Type B pancreatic cell (in vitro differentiated cells): ENCODE results near the gene PPP1R9A. TPM values are rescaled to one million over a fixed set of nuclear protein-coding genes. Genes with fewer than 3 reads are reported as not detected.

Experiments
- DNase-seq: peaks from one replicate; pipeline ENCODE4 v3.0.0; 2021; ENCODE audit warnings: mixed read lengths; ENCODE audit not compliant: unreplicated experiment; ENCODE audit errors: extremely low spot score
- H3K27ac Mint-ChIP-seq: 2 replicates; pipeline ENCODE4 v1.8.0; 2021; ENCODE audit warnings: mild to moderate bottlenecking, mixed read lengths
- H3K27me3 Mint-ChIP-seq: 2 replicates; pipeline ENCODE4 v1.8.0; 2021; ENCODE audit warnings: mixed read lengths
- H3K36me3 Mint-ChIP-seq: 2 replicates; pipeline ENCODE4 v1.8.0; 2021; ENCODE audit warnings: mixed read lengths
- H3K4me1 Mint-ChIP-seq: one replicate; pipeline ENCODE4 v1.8.0; 2021; ENCODE audit warnings: mixed read lengths; ENCODE audit not compliant: unreplicated experiment
- H3K4me3 Mint-ChIP-seq: 2 replicates; pipeline ENCODE4 v1.8.0; 2021; ENCODE audit warnings: mild to moderate bottlenecking, mixed read lengths
- H3K9me3 Mint-ChIP-seq: 2 replicates; pipeline ENCODE4 v1.8.0; 2021; ENCODE audit warnings: mixed read lengths
- total RNA-seq: library from RNA; stranded (reverse); gene quantifications from 2 replicates; pipeline ENCODE4 v1.2.1, GENCODE V29; 2021; ENCODE audit warnings: low replicate concordance
- TF ChIP-seq, protein P1 (sequence below): fragments of 200-600 bp; sonication (generic); conservative IDR thresholded peaks from 2 replicates; pipeline ENCODE4 v1.5.0; 2021; ENCODE audit warnings: antibody characterized with exemption, mild to moderate bottlenecking

PPP1R9A gene
- total RNA-seq, 1 donor from 2014 or later = 21.3 TPM

DNA sequence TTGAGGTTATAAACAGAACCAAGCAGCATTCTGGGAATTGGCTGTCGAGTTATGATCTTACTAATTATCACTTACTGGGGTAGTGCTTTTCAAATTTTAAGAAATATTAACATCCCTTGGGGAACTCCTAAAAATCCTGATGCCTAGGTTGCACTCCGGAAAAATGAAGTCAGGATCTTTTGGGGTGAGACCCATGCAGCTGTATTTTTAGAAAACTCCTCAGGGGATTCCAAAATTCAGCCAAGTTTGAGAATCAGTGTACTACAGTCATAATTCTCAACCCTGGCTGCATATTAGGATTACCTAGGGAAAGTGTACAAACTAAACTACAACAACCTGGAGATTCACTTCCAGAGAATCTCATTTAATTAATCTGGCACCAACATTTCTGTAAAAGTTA is 17.2 kb upstream of the PPP1R9A start:
- Mint-ChIP-seq H3K4me3 (no peak overlapping the region), H3K4me1 (peaks cover 7% of the 10 kb centered on the region), H3K27ac (no peak overlapping the region), H3K9me3 (peaks cover 8% of the 10 kb centered on the region), H3K27me3 (no peaks in the 10 kb centered on the region), H3K36me3 (no peaks in the 10 kb centered on the region)
- no peak for DNase-seq
- TF ChIP-seq, protein P1, sequence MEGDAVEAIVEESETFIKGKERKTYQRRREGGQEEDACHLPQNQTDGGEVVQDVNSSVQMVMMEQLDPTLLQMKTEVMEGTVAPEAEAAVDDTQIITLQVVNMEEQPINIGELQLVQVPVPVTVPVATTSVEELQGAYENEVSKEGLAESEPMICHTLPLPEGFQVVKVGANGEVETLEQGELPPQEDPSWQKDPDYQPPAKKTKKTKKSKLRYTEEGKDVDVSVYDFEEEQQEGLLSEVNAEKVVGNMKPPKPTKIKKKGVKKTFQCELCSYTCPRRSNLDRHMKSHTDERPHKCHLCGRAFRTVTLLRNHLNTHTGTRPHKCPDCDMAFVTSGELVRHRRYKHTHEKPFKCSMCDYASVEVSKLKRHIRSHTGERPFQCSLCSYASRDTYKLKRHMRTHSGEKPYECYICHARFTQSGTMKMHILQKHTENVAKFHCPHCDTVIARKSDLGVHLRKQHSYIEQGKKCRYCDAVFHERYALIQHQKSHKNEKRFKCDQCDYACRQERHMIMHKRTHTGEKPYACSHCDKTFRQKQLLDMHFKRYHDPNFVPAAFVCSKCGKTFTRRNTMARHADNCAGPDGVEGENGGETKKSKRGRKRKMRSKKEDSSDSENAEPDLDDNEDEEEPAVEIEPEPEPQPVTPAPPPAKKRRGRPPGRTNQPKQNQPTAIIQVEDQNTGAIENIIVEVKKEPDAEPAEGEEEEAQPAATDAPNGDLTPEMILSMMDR = no peak

DNA sequence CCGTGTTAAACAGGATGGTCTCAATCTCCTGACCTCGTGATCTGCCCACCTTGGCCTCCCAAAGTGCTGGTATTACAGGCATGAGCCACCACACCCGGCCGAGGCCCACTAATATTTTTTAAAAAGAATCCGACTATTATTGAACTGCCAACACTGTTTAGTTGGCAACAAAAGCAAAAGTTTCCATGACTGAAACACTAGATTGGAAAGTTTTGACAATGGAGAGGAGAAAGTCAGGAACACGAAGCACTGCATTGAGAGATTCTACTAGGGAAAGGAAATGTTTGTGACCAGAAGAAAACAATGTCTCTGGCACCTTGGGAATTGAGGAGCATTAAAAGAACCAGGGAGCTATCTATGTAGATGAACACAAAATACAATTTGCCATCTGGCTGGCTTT is 13.7 kb upstream of the PPP1R9A start:
- Mint-ChIP-seq H3K27ac (no peak overlapping the region), H3K4me3 (no peak overlapping the region), H3K4me1 (peaks cover 6% of the 10 kb centered on the region)

DNA sequence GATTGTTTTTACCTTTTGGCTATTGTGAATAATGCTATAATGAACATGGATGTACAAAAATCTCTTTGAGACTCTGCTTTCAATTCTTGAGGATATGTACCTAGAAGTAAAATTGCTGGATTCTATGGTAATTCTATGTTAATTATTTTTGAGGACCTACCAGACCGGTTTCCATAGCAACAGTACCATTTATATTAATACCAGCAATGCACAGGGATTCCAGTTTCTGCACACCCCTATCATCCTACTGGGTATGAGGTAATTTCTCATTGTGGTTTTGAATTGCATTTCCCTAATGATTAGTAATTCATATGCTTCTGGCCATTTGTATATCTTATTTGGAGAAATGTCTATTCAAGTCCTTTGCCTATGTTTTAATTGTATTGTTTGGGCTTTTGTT is 9.9 kb upstream of the PPP1R9A start:
- TF ChIP-seq, protein P1 = no peak
- no peak overlapping the region for H3K27ac Mint-ChIP-seq
- peaks cover 3% of the 10 kb centered on the region for H3K9me3 Mint-ChIP-seq
- H3K4me1 Mint-ChIP-seq = no peaks in the 10 kb centered on the region
- no peak for DNase-seq
- H3K4me3 Mint-ChIP-seq = no peak overlapping the region
- no peaks in the 10 kb centered on the region for H3K36me3 Mint-ChIP-seq
- H3K27me3 Mint-ChIP-seq = no peaks in the 10 kb centered on the region

More for the DNA sequence above, 13.7 kb upstream of the PPP1R9A start:
- H3K9me3 Mint-ChIP-seq = peaks cover 3% of the 10 kb centered on the region
- TF ChIP-seq, protein P1 = no peak
- no peak for DNase-seq
- no peaks in the 10 kb centered on the region for H3K27me3 Mint-ChIP-seq
- no peaks in the 10 kb centered on the region for H3K36me3 Mint-ChIP-seq

DNA sequence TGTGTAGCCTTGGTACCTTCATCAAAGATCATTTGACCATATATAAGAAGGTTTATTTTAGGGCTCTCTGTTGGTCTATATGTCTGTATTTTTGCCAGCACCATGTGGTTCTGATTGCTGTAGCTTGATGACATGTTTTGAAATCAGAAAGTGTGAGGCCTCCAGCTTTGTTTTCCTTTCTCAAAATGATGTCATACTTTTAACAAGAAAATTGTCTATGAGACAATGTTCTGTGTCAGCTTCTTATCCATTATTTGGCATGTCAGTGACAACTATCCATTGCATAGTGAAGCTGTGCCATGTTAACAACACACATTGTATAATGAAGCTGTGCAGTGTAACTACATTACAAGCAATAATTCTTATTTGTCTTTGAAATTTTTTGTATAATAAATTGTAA is 9.1 kb upstream of the PPP1R9A start:
- Mint-ChIP-seq H3K27ac (no peak overlapping the region), H3K4me1 (no peaks in the 10 kb centered on the region), H3K9me3 (peaks cover 3% of the 10 kb centered on the region), H3K36me3 (no peaks in the 10 kb centered on the region), H3K27me3 (no peaks in the 10 kb centered on the region), H3K4me3 (no peak overlapping the region)
- TF ChIP-seq, protein P1 = no peak
- DNase-seq = no peak

DNA sequence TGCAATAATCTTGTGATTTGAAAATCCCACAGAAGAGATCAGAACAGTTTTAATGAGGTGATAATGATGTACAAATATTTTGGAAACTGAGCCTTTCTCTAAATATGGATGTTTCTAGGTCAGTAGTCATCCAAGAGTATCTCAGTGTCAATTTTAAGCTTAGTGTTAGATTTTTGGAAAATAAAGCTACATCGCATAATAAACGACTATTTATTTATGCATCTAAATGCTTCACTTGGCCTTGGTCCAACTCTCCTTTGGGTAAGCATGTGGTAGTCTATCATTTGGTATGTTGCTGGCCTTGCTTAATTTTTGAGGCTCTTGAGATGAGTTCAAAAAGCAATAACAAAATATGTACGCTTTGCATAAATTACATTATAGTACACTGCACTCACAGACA is 5.4 kb upstream of the PPP1R9A start:
- Mint-ChIP-seq H3K27ac (no peak overlapping the region), H3K4me3 (no peak overlapping the region), H3K9me3 (no peaks in the 10 kb centered on the region), H3K36me3 (no peaks in the 10 kb centered on the region), H3K4me1 (no peaks in the 10 kb centered on the region), H3K27me3 (no peaks in the 10 kb centered on the region)
- TF ChIP-seq, protein P1 = no peak
- no peak for DNase-seq

DNA sequence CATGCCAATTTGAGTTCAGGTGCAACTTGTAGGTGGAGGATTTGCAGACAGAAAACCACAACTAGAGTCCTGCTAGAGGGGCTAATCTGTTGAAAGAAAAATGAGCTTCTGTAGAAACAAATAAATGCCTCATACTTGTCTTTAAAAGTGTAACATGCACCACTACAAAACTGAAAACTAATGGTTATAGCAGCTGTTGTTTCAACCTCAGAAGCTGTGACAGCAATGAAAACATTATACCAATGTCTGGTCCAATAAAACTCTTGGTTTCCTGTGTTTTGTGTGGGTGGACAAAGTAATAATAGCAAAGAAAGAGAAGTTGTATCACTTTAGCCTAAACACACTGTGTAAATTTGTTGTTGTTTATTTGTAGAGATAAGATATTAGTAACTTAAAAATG is 3.4 kb upstream of the PPP1R9A start:
- Mint-ChIP-seq H3K9me3 (no peaks in the 10 kb centered on the region), H3K36me3 (no peaks in the 10 kb centered on the region), H3K4me3 (no peak overlapping the region), H3K4me1 (peaks cover 3% of the 10 kb centered on the region), H3K27ac (no peak overlapping the region), H3K27me3 (no peaks in the 10 kb centered on the region)
- TF ChIP-seq, protein P1 = no peak
- no peak for DNase-seq
